Activated CD4-positive, alpha-beta T cell treated with anti-CD3 and anti-CD28 coated beads for 48 hours (primary cell): ENCODE data around the gene TPST2.
"Not testable (repeated sequence)": the region's sequence is repeated elsewhere in the genome, so short reads cannot be mapped to it uniquely, and the experiment has no call there.

Experiments
- DNase-seq: peaks from one replicate; pipeline ENCODE4 v3.0.0-alpha.2; 2020

TPST2 gene

DNA sequence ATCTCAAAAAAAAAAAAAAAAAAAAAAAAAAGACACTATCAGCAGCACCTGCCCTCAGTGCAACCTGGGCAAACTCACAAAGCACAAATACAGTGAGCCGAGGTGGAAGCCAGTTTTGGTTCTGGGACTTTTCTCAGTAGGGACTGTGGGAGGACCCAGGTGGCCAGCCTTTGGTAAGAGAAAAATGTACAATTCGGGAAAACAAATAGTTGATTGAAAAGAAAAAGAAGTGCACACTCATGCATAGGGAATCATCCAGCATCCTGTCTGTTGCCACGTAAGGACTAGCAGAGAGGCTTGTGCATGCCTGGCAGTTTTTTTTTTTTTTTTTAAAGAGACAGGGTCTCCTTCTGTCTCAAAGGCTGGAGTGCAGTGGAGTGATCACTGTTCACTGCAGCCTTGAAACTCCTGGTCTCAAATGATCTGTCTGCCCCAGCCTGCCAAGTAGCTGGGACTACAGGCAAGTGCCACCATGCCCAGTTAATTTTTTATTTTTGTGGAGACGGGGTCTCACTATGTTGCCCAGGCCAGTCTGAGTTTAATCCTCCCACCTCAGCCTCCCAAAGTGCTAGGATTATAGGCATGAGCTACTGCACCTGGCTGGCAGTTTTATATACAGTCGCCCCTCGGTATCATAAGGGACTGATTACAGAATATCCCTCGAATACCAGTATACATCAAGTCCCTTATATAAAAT, 36.7 kb downstream of the TPST2 start:
- no peak for DNase-seq

DNA sequence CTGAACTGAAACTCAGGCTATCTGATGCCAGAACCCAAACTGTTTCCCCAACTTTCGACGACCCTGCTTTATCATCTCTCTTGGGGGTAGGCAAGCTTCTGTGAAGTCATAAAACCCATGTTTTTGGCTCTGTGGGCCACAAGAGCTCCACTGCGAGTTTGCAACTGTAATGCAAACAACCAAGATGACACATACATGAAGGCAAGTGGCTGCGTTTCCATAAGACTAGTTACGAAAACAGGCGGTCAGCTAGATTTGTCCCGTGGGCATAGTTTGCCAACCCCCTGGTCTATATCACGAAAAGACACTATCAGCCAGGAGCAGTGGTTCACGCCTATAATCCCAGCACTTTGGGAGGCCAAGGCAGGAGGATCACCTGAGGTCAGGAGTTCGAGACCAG, 37.5 kb downstream of the TPST2 start:
- no peak for DNase-seq

DNA sequence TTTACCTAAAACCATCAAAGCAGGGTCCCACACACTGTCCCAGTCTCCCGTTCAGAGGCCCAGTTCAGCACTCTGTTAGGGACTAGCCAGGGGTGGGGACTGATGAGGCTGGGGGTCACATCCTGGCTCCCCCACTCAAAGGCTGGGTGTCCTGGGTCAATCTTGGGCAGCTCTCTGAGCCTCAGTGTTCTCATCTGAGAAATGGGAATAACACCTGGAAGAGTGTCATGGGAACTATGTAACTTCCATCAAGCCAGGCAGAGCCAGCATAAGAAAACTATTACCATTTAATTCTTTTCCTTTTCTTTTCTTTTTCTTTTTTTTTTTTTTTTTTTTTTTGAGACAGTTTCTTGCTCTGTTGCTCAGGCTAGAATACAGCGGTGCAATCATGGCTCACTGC, 38.4 kb downstream of the TPST2 start:
- DNase-seq: no peak

DNA sequence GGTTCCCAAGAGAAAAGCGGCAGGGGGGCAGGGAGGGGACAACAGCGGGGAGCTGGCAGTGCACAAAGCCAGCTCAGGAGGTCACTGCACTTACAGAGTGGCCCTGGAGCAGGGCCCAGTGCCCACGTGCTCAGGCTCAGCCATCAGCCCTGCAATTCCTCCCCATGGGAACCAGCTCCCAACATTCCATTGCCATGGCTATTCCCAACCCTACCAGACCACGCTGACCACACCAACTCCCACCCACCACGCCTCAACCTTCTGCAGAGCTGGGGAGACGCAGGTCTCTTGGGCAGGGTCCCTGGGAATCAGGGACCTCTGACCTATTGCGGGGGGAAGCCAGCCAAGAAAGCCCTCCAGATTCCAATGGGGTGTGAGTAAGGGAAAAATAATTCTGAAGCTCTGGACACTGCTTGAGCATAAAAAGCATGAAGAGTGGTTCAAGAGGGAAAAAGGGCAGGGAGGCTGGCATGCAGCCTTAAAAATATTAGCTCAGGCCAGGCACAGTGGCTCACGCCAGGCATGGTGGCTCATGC, 39.4 kb downstream of the TPST2 start:
- DNase-seq: no peak

DNA sequence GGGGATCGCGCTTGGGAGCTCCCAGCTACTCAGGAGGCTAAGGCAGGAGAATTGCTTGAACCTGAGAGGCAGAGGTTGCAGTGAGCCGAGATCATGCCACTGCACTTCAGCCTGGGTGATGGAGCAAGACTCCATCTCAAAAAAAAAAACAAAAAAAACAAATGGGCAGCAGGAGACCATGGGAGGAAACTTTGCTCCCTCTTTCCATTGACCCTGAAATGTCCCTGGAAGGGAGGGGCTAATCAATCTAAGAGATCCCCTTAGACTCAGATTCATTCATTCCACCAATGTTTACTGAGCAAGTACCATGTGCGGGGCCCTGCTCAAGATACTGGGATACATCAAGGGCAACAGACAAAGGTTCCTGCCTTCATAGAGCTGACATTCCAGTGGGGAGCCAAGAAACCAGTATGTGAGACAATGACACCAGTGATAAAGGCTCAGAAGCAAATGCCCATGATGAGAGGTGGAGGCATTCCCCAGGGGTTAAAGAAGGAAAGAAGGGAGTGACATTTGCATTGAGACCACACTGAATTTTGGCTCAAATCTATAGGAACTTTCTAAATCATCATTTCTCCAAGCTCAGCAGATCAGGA, 39.9 kb downstream of the TPST2 start:
- DNase-seq: no peak

DNA sequence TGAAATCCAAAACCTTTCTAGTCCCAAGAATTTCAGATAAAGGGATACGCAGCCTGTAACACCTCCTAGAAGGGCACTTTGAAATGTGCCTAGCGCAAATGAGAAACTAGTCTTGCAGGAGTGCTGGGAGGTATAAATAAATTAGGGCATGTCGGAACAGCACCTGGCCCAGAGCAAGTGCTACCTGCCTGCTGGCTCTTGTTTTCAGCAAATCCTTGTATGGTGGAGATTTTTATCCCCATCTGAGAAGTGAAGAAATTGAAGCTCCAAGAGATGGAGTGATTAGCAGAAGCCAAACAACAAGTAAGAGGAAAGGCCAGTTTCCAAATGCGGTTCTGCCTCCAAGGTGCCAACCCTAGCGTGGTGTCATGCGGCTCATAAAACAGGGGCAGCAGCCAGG, 40.9 kb downstream of the TPST2 start:
- DNase-seq: no peak

DNA sequence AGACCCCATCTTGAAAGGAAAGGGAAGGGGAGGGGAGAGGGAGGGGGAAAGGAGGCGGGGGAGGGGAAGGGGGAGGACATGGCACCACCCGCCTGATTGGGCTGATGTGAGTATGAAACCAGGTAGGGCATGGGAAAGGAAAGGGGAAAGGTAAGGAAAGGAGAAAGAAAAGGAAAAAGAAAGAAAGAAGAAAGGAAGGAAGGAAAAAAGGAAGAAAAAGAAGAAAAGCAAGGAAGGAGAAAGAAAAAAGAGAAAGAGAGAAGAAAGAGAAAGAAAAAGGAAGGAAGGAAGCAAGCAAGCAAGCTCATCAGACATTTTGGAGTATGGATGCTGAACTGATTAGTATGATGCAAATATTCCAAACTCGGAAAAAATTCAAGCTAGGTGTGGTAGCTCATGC, 41.6 kb downstream of the TPST2 start:
- no peak for DNase-seq

DNA sequence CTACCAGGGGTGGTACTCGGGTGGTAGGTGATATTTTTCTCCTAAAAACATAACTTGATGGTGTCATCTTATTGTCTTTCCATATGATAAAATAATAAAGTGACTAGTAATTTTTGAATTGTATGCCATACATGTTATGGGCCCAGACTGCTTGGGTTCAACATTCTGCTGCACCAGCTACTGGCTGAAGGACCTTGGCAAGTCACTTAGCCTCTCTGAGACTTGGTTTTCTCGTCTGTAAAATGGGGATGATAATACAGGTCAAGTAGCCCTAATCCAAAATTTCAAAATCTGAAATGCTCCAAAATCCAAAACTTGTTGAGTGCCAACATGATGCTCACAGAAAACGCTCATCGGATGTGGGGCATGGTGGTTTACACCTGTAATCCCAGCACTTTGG, 42.1 kb downstream of the TPST2 start:
- no peak for DNase-seq

DNA sequence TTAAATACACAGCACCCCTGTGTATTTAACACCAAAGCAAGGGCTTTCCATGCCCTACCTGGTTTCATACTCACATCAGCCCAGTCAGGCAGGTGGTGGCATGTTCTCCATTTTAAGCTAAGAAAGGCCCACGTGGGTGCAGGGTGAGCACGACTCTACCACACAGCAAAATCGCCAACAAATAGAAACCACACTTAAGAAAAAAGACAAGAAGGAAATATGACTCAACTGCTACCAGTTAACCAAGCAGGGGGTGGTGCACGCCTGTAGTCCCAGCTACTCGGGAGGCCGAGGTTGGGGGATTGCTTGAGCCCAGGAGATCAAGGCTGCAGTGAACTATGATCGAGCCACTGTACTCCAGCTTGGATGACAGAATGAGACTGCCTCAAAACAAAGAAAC, 42.5 kb downstream of the TPST2 start:
- DNase-seq: peak; percentile 50

DNA sequence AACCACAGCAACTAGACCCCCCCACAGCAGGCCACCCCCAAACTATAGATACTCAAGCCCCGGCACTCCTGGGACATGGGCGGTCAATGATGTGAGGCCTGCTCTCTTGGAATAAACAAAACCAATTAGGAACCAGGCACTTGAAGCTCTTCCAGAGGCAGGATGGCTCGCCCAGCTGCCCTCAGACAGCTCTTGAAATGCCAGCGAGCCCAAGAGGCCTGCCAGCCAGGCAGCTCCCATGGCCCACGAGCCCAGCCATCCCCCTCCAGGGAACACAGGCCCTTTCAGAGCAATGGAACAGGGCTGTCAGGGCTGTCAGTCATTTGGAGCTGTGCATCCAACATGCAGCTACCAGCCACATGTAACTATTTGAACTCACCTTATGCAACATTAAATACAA, 43.6 kb downstream of the TPST2 start:
- no peak for DNase-seq

DNA sequence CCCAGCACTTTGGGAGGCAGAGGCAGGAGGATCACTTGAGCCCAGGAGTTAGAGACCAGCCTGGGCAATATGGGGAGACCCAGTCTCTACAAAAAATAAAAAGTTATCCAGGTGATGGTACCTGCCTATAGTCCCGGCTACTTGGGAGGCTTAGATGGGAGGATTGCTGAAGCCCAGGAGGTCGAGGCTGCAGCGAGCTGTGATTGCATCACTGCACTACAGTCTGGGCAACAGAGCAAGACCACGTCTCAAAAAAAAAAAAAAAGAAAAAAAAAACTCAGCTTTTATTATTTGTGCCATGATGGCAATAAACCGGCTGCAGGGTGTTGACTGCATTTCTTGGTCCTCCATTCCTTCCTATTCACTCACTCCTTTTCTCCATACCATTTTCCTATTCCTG, 44.1 kb downstream of the TPST2 start:
- no peak for DNase-seq

DNA sequence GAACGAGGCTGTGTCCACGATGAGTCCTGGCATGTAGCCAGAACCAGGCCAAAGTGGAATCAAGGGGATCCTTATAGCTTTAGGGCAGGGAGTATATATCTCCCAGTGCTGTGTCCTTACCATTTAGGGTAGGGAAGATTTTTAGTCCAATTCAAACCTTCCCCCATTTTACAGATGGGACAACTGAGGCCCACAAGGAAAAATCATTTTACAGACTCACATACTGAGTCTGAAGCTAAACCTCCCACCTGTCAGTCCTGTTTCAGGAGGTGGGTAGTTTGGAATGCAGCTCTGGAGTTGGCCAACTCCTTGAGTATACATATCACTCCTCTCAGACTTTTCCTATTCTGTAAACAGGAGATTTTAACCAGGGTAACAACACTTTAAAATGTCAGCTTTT, 44.5 kb downstream of the TPST2 start:
- DNase-seq: no peak

DNA sequence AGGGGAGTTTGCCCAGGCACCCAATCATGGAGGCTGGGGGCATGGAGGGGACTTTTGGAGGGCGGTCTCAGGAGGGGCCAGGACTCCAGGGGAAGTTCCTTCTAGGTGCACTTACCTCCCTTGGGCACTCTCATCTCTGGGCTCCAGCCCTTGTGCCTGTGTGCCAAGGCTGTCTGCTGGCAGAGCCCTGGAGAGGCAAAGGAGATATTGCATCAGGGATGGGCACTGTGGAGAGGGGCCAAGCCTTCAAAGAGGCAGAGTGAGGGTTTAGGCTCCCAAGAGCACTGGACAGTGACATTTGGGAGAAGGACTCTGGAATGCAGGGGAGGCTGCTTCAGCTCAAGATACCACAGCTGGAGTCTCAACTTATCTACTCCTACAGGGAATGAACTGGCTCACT, 45.4 kb downstream of the TPST2 start:
- no peak for DNase-seq

DNA sequence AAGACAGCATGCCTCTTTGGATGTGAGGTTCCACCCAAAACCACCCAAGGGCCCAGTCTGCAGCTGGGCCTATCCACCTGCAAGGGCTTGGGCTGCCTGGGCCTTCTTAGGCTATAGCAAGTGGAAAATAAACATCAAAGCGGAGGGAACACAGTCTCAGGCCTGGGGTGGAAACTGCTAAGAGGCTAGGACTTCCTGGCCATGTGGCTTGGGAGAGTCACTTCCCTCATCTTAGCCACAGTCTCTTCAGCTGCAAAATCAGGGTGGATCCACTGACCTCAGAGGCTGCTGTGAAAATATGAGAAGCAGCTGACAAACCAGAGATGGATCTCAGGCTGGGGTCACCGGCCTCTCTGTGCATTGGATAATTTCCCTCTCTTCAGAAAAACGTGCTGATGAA, 47.1 kb downstream of the TPST2 start:
- no peak for DNase-seq

DNA sequence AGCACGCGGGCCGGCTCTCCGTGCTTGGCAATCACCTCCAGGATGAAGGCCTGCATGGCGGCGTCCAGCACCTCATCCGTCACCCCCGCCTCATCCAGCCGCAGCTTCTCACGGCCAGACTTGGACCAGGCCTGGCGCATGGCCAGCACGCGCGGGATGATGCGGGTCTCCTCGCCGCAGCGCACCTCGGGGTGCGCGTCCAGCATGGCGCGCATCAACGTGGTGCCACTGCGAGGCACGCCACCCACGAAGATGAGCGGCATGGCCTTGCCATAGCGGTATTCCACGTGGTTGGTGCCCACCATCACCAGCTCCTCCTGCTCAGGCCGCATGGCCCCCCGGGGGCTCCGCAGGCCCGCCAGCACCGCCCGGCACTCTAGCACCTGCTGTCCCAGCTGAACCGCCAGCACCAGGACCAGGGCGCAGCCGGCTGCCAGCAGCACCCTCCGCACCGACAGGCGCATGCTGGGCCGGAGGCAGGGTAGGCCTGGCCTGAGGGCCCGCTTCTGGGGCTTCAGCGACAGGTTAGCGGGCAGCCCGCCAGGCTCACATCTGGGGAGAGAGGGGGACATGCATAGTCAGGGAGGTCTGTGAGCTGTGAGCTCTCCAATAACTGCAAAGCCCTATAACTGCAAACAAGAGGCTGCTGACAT, 48.6 kb downstream of the TPST2 start:
- no peak for DNase-seq

DNA sequence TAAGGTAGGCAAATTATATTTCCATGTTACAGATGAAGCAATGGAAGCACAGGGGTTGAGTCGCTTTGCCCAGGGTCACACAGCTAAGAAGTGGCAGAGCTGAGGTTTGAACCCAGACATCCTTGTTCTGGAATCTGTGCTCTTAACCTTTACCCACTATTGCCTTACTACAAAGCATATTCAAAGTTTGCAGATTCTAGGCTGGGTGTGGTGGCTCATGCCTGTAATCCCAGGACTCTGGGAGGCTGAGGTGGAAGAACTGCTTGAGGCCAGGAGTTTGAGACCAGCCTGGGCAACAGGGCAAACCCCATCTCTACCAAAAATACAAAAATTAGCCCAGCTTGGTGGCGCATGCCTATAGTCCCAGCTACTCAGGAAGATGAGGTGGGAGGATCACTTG, 49.8 kb downstream of the TPST2 start:
- no peak for DNase-seq

DNA sequence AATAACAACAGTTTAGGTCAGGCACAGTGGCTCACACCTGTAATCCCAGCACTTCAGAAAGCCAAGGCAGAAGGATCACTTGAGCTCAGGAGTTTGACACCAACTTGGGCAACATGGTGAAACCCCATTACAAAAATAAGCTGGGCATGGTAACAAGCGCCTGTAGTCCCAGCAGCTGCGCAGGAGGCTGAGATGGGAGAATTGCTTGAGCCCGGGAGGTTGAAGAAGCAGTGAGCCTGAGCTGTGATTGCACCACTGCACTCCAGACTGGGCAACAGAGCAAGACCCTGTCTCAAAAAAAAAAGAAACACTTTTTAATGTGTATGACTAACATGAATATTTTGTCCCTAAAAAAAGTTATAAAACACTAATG, 53.2 kb downstream of the TPST2 start:
- no peak for DNase-seq

DNA sequence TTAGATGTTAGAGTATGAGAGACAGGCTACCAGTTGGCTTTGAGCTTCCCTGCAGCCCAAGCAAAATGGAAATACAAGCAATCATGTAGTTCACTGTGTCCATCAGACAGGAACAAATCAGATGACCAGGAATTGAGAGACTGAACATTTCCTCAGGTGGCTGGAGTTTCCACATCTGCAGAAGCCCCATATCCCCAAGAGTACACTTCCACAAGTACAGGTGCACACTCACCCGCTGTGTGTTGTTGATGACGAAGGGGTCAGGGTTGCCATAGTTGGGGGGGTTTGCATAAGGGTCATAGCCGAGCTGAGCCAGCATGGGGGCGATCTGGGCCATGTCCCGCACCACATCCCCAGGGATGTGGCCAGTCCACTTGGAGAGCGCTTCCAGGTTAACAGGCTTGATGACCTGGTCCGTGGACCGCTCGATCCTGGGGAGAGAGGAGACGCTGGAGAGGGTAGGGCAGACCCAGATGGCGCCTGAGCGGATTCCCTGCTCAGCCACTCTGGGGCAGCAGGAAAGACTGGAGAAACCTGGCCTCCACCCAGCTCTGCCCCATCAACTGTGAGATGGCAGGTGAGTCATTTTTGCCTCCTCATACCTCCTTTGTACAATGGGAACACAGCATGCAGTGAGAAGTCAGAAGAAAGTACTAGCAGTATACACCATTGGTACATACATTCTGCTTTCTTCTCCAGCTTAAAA, 53.7 kb downstream of the TPST2 start:
- no peak for DNase-seq

DNA sequence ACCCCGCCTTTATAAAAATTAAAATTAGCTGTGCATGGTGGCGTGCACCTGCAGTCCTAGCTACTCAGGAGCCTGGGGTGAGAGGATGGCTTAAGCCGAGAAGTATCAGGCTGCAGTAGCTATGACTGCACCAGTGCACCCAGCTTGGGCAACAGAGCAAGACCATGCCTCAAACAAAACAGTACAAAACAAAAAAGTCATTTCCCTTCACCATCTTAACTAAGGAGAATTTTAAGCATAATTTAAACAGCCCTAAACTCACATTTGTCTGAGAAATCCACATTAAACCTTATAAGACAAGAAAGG, 54.4 kb downstream of the TPST2 start:
- no peak for DNase-seq

DNA sequence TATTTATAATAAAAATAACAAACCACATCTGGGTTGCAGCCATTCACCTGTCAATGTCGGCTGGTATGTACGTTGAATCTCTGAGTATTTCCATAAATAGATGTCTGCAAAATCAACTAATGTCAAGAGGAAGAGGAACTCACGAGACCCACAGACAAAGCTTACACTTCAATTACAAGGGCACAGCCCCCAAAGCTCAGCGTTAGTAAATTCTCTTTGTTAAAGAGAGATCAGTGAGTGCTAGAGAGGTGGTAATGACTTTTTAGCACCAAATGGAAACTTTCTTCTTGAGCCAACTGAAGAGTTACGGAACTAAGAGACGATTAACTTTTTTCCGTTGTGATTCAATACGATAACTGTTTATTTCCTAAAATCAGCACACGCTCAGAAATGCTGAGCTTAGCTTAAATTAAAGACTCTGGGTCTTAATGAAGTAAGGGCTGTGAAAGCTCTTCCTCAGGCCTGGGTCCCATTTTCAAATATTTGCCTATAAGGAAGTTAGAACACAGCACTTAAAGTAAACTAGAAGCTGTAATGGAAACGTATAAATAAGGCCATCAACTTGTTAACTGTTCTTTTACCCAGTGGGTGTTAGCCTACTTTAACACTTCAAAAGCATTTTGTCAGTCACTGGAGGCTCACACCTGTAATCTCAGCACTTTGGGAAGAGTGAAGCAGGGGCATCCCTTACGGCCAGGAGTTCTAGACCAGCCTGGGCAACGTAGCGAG, 54.9 kb downstream of the TPST2 start:
- DNase-seq: no peak

DNA sequence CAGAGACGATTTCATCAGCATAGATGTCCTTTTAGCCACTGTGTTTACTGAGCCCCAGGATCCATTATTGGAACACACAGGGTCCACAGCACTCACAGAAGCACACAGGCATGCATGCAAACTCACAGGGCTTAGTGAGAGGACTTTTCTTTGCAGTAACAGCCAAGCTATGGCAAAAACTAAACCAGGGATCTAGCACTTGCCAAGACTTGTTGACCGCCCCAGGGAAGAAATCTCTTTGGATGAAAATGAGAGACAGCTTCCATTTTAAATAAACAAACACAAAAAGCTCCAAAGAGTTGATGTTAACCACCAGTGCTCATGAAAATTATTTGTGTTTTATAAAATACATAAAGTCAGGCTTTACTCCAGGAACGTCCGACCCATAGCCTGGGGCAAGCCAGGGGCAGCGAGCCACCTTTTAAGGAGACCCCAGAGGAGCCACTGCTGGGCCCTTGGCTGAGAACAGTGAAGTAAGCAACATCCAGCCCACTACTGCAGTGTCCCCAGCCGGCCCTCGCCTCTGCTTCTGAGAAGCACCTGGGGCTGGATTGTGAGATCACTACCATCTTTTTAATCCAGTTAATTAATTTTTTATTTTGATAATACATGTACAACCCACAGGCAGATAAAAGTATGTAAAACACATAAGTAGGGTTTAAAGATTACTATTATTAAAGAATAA, 55.6 kb downstream of the TPST2 start:
- no peak for DNase-seq

DNA sequence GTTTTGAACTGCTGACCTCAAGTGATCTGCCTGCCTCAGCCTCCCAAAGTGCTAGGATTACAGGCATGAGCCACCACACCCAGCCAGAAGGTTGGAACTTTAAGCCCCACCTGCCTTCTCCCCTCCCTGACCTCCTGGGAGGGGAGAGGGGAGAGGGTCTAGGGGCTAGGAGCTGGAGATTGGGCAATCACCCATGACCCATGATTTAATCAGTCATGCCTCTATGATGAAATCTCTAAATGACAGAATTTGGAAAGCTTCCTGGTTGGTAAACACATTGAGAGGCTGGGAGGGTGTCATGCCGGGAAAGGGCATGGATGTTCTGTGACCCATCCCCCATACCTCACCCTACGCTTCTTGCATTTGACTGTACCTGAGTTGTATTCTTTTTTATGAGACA, 60.6 kb downstream of the TPST2 start:
- no peak for DNase-seq

DNA sequence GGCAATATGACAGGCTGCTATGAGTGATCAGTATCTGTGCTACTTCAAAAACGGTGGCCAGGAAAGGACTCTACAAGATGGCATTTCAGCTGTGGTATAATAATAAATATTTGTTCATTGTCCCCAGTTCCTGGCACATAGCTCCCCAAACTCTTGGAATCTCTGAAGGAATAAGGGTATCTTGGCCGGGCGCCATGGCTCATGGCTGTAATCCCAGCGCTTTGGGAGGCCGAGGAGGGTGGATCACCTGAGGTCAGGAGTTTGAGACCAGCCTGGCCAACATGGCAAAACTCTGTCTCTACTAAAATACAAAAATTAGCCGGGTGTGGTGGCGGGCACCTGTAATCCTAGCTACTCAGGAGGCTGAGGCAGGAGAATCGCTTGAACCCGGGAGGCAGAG, 61.4 kb downstream of the TPST2 start:
- not testable (repeated sequence) for DNase-seq
